Activated CD4-positive, alpha-beta T cell treated with anti-CD3 and anti-CD28 coated beads, Interleukin-2, amount 10 ng/mL, durations not matched to agents 24 days and 14 days (primary cell): ENCODE measurements around the gene TTC4. TPM values are rescaled to one million over a fixed set of nuclear protein-coding genes. Genes with fewer than 3 reads are reported as not detected.

Experiments used
- DNase-seq: peaks from one replicate; pipeline ENCODE4 v3.0.0; 2022
- H3K27ac Mint-ChIP-seq: one replicate; pipeline ENCODE4 v1.8.0; 2022; ENCODE audit warnings: mild to moderate bottlenecking, mixed read lengths
- H3K27me3 Mint-ChIP-seq: one replicate; pipeline ENCODE4 v1.8.0; 2022; ENCODE audit warnings: mixed read lengths
- H3K36me3 Mint-ChIP-seq: one replicate; pipeline ENCODE4 v1.8.0; 2022; ENCODE audit warnings: low read depth, mild to moderate bottlenecking, mixed read lengths
- H3K4me1 Mint-ChIP-seq: one replicate; pipeline ENCODE4 v1.8.0; 2021; ENCODE audit warnings: mixed read lengths
- H3K4me3 Mint-ChIP-seq: one replicate; pipeline ENCODE4 v1.8.0; 2022; ENCODE audit warnings: mild to moderate bottlenecking, moderate library complexity, mixed read lengths
- H3K9me3 Mint-ChIP-seq: one replicate; pipeline ENCODE4 v1.8.0; 2021; ENCODE audit warnings: mixed read lengths
- intact Hi-C: fragments of 100-400 bp; cut with micrococcal nuclease; formaldehyde crosslinking; loops from one replicate; pipeline ENCODE4 v1.15.1; 2023
- total RNA-seq: library from RNA; stranded (reverse); gene quantifications from 2 replicates; pipeline ENCODE4 v1.2.3, GENCODE V29; 2022

Gene TTC4
- total RNA-seq, 1 donor from 2014 or later: 45.3 TPM

GRCh38 chr1:54695221-54695620 is 20.4 kb upstream of the TTC4 start:
- intact Hi-C loops: no loop called here
- no peak overlapping the region for H3K27ac Mint-ChIP-seq
- no peaks in the 10 kb centered on the region for H3K9me3 Mint-ChIP-seq
- no peak for DNase-seq
- H3K4me1 Mint-ChIP-seq: no peaks in the 10 kb centered on the region
- H3K36me3 Mint-ChIP-seq: no peaks in the 10 kb centered on the region
- H3K27me3 Mint-ChIP-seq: peaks cover 4% of the 10 kb centered on the region
- no peak overlapping the region for H3K4me3 Mint-ChIP-seq

- no peak overlapping the region for H3K27ac Mint-ChIP-seq
- DNase-seq: no peak
- intact Hi-C loops: no loop called here
- H3K4me1 Mint-ChIP-seq: no peaks in the 10 kb centered on the region
- no peak overlapping the region for H3K4me3 Mint-ChIP-seq
- no peaks in the 10 kb centered on the region for H3K36me3 Mint-ChIP-seq
- H3K27me3 Mint-ChIP-seq: peaks cover 4% of the 10 kb centered on the region
- H3K9me3 Mint-ChIP-seq: no peaks in the 10 kb centered on the region
Measured at GRCh38 chr1:54695764-54696163, 19.9 kb upstream of the TTC4 start.

GRCh38 chr1:54696262-54696661 is 19.4 kb upstream of the TTC4 start:
- DNase-seq: no peak
- intact Hi-C loops: no loop called here
- no peak overlapping the region for H3K27ac Mint-ChIP-seq
- no peak overlapping the region for H3K4me3 Mint-ChIP-seq
- H3K9me3 Mint-ChIP-seq: no peaks in the 10 kb centered on the region
- no peaks in the 10 kb centered on the region for H3K36me3 Mint-ChIP-seq
- H3K27me3 Mint-ChIP-seq: peaks cover 4% of the 10 kb centered on the region
- no peaks in the 10 kb centered on the region for H3K4me1 Mint-ChIP-seq

- Mint-ChIP-seq H3K4me1 (no peaks in the 10 kb centered on the region), H3K27me3 (peaks cover 5% of the 10 kb centered on the region), H3K36me3 (no peaks in the 10 kb centered on the region), H3K9me3 (no peaks in the 10 kb centered on the region), H3K27ac (no peak overlapping the region), H3K4me3 (no peak overlapping the region)
- DNase-seq: no peak
- intact Hi-C loops: no loop called here
Measured at GRCh38 chr1:54697896-54698295, 17.8 kb upstream of the TTC4 start.

- H3K9me3 Mint-ChIP-seq: no peaks in the 10 kb centered on the region
- no peak overlapping the region for H3K4me3 Mint-ChIP-seq
Measured at GRCh38 chr1:54698346-54698745, 17.3 kb upstream of the TTC4 start.

GRCh38 chr1:54699936-54700525 is 15.6 kb upstream of the TTC4 start:
- Mint-ChIP-seq H3K4me3 (no peak overlapping the region), H3K27ac (no peak overlapping the region), H3K4me1 (no peaks in the 10 kb centered on the region), H3K36me3 (no peaks in the 10 kb centered on the region), H3K27me3 (peaks cover 5% of the 10 kb centered on the region), H3K9me3 (no peaks in the 10 kb centered on the region)
- no peak for DNase-seq
- intact Hi-C loops: no loop called here

More at GRCh38 chr1:54698346-54698745, 17.3 kb upstream of the TTC4 start:
- peaks cover 5% of the 10 kb centered on the region for H3K27me3 Mint-ChIP-seq
- no peaks in the 10 kb centered on the region for H3K36me3 Mint-ChIP-seq
- H3K4me1 Mint-ChIP-seq: no peaks in the 10 kb centered on the region
- intact Hi-C loops: no loop called here
- H3K27ac Mint-ChIP-seq: no peak overlapping the region
- DNase-seq: no peak

- no peak overlapping the region for H3K27ac Mint-ChIP-seq
- H3K4me1 Mint-ChIP-seq: no peaks in the 10 kb centered on the region
- H3K4me3 Mint-ChIP-seq: no peak overlapping the region
- no peaks in the 10 kb centered on the region for H3K36me3 Mint-ChIP-seq
- peaks cover 9% of the 10 kb centered on the region for H3K27me3 Mint-ChIP-seq
- no peaks in the 10 kb centered on the region for H3K9me3 Mint-ChIP-seq
- no peak for DNase-seq
- intact Hi-C loops: no loop called here
Measured at GRCh38 chr1:54701066-54701465, 14.6 kb upstream of the TTC4 start.

GRCh38 chr1:54701996-54702395 is 13.7 kb upstream of the TTC4 start:
- DNase-seq: no peak
- H3K27me3 Mint-ChIP-seq: peaks cover 9% of the 10 kb centered on the region
- no peak overlapping the region for H3K4me3 Mint-ChIP-seq
- H3K9me3 Mint-ChIP-seq: no peaks in the 10 kb centered on the region
- intact Hi-C loops: no loop called here
- no peak overlapping the region for H3K27ac Mint-ChIP-seq
- H3K36me3 Mint-ChIP-seq: no peaks in the 10 kb centered on the region
- H3K4me1 Mint-ChIP-seq: no peaks in the 10 kb centered on the region

- no peak for DNase-seq
- Mint-ChIP-seq H3K27ac (no peak overlapping the region), H3K9me3 (no peaks in the 10 kb centered on the region), H3K4me3 (no peak overlapping the region), H3K36me3 (no peaks in the 10 kb centered on the region), H3K27me3 (peaks cover 8% of the 10 kb centered on the region), H3K4me1 (no peaks in the 10 kb centered on the region)
- intact Hi-C loops: no loop called here
Measured at GRCh38 chr1:54703471-54703870, 12.2 kb upstream of the TTC4 start.

- H3K27me3 Mint-ChIP-seq: peaks cover 8% of the 10 kb centered on the region
- intact Hi-C loops: no loop called here
- no peak overlapping the region for H3K27ac Mint-ChIP-seq
- H3K9me3 Mint-ChIP-seq: no peaks in the 10 kb centered on the region
- no peaks in the 10 kb centered on the region for H3K4me1 Mint-ChIP-seq
- H3K4me3 Mint-ChIP-seq: no peak overlapping the region
- DNase-seq: no peak
- no peaks in the 10 kb centered on the region for H3K36me3 Mint-ChIP-seq
Measured at GRCh38 chr1:54705153-54705552, 10.5 kb upstream of the TTC4 start.

GRCh38 chr1:54706419-54706818 is 9.2 kb upstream of the TTC4 start:
- intact Hi-C loops: no loop called here
- Mint-ChIP-seq H3K27ac (no peak overlapping the region), H3K27me3 (peaks cover 8% of the 10 kb centered on the region), H3K4me3 (no peak overlapping the region), H3K36me3 (no peaks in the 10 kb centered on the region), H3K9me3 (no peaks in the 10 kb centered on the region), H3K4me1 (no peaks in the 10 kb centered on the region)
- no peak for DNase-seq

GRCh38 chr1:54708385-54708784 is 7.3 kb upstream of the TTC4 start:
- Mint-ChIP-seq H3K27ac (no peak overlapping the region), H3K4me3 (no peak overlapping the region), H3K4me1 (no peaks in the 10 kb centered on the region), H3K27me3 (peaks cover 11% of the 10 kb centered on the region), H3K9me3 (no peaks in the 10 kb centered on the region), H3K36me3 (no peaks in the 10 kb centered on the region)
- DNase-seq: no peak
- intact Hi-C loops: no loop called here

GRCh38 chr1:54709547-54710292 is 5.9 kb upstream of the TTC4 start:
- intact Hi-C loops: no loop called here
- peaks cover 11% of the 10 kb centered on the region for H3K27me3 Mint-ChIP-seq
- H3K9me3 Mint-ChIP-seq: no peaks in the 10 kb centered on the region
- DNase-seq: no peak
- no peaks in the 10 kb centered on the region for H3K4me1 Mint-ChIP-seq
- H3K4me3 Mint-ChIP-seq: no peak overlapping the region
- H3K27ac Mint-ChIP-seq: no peak overlapping the region
- H3K36me3 Mint-ChIP-seq: no peaks in the 10 kb centered on the region

- no peak overlapping the region for H3K27ac Mint-ChIP-seq
- no peaks in the 10 kb centered on the region for H3K9me3 Mint-ChIP-seq
- no peak overlapping the region for H3K4me3 Mint-ChIP-seq
- intact Hi-C loops: no loop called here
- H3K36me3 Mint-ChIP-seq: no peaks in the 10 kb centered on the region
- peaks cover 7% of the 10 kb centered on the region for H3K27me3 Mint-ChIP-seq
- no peak for DNase-seq
- peaks cover 5% of the 10 kb centered on the region for H3K4me1 Mint-ChIP-seq
Measured at GRCh38 chr1:54710434-54710833, 5.2 kb upstream of the TTC4 start.

GRCh38 chr1:54710841-54711240 is 4.8 kb upstream of the TTC4 start:
- Mint-ChIP-seq H3K36me3 (no peaks in the 10 kb centered on the region), H3K4me1 (peaks cover 6% of the 10 kb centered on the region), H3K27ac (no peak overlapping the region), H3K9me3 (no peaks in the 10 kb centered on the region), H3K4me3 (no peak overlapping the region), H3K27me3 (peaks cover 7% of the 10 kb centered on the region)
- intact Hi-C loops: no loop called here
- no peak for DNase-seq
